ENCODE results near the gene ELMO2.

ELMO2 gene

GRCh38 chr20:46367967-46368901 lies 38.2 kb downstream of the ELMO2 start:
- no peak for DNase-seq (ENCODE audit: low read depth in 1 of 2, low spot score in 1 of 2)

- no peak for DNase-seq (ENCODE audit: low read depth in 1 of 2, low spot score in 1 of 2)
These were observed 39.2 kb downstream of the ELMO2 start for GRCh38 chr20:46367234-46367633.

GRCh38 chr20:46366826-46367225 lies 39.6 kb downstream of the ELMO2 start:
- no peak for DNase-seq (ENCODE audit: low read depth in 1 of 2, low spot score in 1 of 2)

GRCh38 chr20:46365487-46366220 lies 40.8 kb downstream of the ELMO2 start:
- no peak for DNase-seq (ENCODE audit: low read depth in 1 of 2, low spot score in 1 of 2)

- no peak for DNase-seq (ENCODE audit: low read depth in 1 of 2, low spot score in 1 of 2)
These were observed 41.5 kb downstream of the ELMO2 start for GRCh38 chr20:46364670-46365486.

- peak; percentile 78 to 81 for DNase-seq (ENCODE audit: low read depth in 1 of 2, low spot score in 1 of 2)
These were observed 42.3 kb downstream of the ELMO2 start for GRCh38 chr20:46363874-46364669.

GRCh38 chr20:46362921-46363867 lies 43.2 kb downstream of the ELMO2 start:
- no peak for DNase-seq (ENCODE audit: low read depth in 1 of 2, low spot score in 1 of 2)

- no peak for DNase-seq (ENCODE audit: low read depth in 1 of 2, low spot score in 1 of 2)
These were observed 44.6 kb downstream of the ELMO2 start for GRCh38 chr20:46361811-46362210.

GRCh38 chr20:46361381-46361780 lies 45.0 kb downstream of the ELMO2 start:
- DNase-seq (ENCODE audit: low read depth in 1 of 2, low spot score in 1 of 2): no peak

- no peak for DNase-seq (ENCODE audit: low read depth in 1 of 2, low spot score in 1 of 2)
These were observed 47.1 kb downstream of the ELMO2 start for GRCh38 chr20:46359233-46359751.

- DNase-seq (ENCODE audit: low read depth in 1 of 2, low spot score in 1 of 2): no peak
These were observed 47.9 kb downstream of the ELMO2 start for GRCh38 chr20:46358346-46359058.

- no peak for DNase-seq (ENCODE audit: low read depth in 1 of 2, low spot score in 1 of 2)
These were observed 49.3 kb downstream of the ELMO2 start for GRCh38 chr20:46357030-46357514.

GRCh38 chr20:46356195-46357029 lies 50.0 kb downstream of the ELMO2 start:
- DNase-seq (ENCODE audit: low read depth in 1 of 2, low spot score in 1 of 2): no peak

GRCh38 chr20:46355778-46356177 lies 50.6 kb downstream of the ELMO2 start:
- DNase-seq (ENCODE audit: low read depth in 1 of 2, low spot score in 1 of 2): no peak

- no peak for DNase-seq (ENCODE audit: low read depth in 1 of 2, low spot score in 1 of 2)
These were observed 51.3 kb downstream of the ELMO2 start for GRCh38 chr20:46354920-46355654.

GRCh38 chr20:46354207-46354555 lies 52.2 kb downstream of the ELMO2 start:
- DNase-seq (ENCODE audit: low read depth in 1 of 2, low spot score in 1 of 2): no peak
